ENCODE data around the gene HERC5. TPM values are rescaled to one million over a fixed set of nuclear protein-coding genes. Genes with fewer than 3 reads are reported as not detected.

HERC5 gene
- total RNA-seq, result 2.2 and 3.4 TPM in 2 replicates

DNA sequence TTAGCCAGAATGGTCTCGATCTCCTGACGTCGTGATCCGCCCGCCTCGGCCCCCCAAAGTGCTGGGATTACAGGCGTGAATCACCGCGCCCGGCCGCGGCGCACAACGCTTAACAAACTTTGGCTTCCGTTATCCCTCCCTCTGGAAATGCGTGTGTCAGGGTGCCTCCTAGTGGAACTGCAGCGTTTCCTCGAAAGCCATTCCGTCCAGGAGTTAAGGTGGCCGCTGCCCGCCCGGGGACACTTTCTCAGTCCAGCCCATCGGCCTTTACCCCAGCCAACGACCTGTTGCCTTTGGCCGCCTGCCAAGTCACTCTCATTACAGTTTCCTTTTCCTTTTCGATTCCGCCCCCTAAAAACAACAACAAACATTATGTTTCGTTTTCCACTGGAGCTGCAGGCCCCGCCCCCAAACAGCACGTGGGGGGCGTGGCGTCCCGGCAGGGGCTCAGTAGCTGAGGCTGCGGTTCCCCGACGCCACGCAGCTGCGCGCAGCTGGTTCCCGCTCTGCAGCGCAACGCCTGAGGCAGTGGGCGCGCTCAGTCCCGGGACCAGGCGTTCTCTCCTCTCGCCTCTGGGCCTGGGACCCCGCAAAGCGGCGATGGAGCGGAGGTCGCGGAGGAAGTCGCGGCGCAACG is at the start of gene HERC5:
Gene HERC5, plus strand, starts transcription at position 450 of the 637 bp plus-strand sequence. Its CDS starts 151 bp downstream, at position 601.

DNA sequence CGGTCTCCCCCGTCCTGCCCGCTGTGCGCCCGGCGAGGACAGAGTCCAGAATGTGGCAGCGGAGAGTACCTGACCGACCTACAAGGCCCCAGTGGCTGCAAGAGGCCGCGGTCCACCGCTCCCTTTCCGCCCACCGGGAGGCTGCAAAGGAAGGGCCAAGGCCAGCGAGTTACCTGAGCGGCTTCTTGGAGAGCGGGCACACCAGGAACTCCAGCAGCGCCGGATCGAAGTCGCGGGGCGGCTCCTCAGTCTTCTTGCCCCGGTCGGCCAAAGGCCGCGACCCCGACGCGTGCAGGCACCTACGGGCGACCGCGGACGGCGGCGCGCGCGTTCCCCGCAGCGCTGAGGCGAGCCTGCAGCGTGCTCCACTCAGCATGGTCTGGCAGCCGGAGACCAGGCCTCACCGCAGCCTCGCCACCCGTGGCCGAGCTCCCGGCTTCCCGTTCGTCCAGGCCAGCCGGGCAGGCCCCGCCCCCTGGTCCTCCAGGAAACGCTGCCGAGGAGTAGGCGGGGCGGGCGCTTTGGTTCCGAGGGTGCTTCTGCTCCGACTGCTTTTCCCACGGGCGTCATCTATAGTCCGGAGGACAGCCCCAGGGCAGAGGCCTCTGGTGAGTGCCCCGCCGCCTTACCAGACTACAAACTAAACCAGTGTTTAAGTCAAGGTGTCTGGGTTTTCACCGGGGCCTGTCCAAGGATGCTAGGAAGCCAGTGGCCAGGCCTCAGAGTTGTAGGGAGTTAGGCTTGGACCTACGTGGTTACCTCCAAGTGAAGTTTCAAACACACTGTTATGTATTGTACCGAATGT is 66.6 kb downstream of the HERC5 start, which contains the start of gene PYURF:
Gene PYURF, minus strand, starts transcription at position 452 of the 805 bp plus-strand sequence. Its CDS starts 76 bp downstream, at position 376.

Other genes with a start within 250 kb of the HERC5 start
- gene PPM1K, start 172.6 kb upstream of the HERC5 start, total RNA-seq, result 2.5 and 3.9 TPM in 2 replicates
- 4.6 and 4.8 TPM in 2 replicates for gene HERC6, start 78.3 kb upstream of the HERC5 start, total RNA-seq
- 70.9 and 95.6 TPM in 2 replicates for gene PYURF, start 66.7 kb downstream of the HERC5 start, total RNA-seq
- 10.7 and 13.0 TPM in 2 replicates for gene HERC3, start 135.4 kb downstream of the HERC5 start, total RNA-seq
- 3.1 and 3.3 TPM in 2 replicates for gene NAP1L5, start 240.7 kb downstream of the HERC5 start, total RNA-seq

All from dermis lymphatic vessel endothelial cell (primary cell).